ENCODE data around the gene APOF.
A peak's percentile ranks its signal among the peaks of the same experiment; 100 is the strongest.
"Not testable (repeated sequence)": the region's sequence is repeated elsewhere in the genome, so short reads cannot be mapped to it uniquely, and the experiment has no call there.

Gene APOF

GRCh38 chr12:56347255-56347654 is 15.4 kb downstream of the APOF start:
- not testable (repeated sequence) for H3K27ac ChIP-seq (ENCODE audit: low read depth, low read length); H3K4me1 ChIP-seq (ENCODE audit: control insufficient read depth in 5 of 5, insufficient read depth in 5 of 5, low read length in 5 of 5)
- peaks cover 16 to 94% (median 87%) of the 10 kb centered on the region in 5 donors for H3K36me3 ChIP-seq (ENCODE audit: control insufficient read depth in 5 of 5, insufficient read depth in 5 of 5, low read length in 5 of 5)

DNA sequence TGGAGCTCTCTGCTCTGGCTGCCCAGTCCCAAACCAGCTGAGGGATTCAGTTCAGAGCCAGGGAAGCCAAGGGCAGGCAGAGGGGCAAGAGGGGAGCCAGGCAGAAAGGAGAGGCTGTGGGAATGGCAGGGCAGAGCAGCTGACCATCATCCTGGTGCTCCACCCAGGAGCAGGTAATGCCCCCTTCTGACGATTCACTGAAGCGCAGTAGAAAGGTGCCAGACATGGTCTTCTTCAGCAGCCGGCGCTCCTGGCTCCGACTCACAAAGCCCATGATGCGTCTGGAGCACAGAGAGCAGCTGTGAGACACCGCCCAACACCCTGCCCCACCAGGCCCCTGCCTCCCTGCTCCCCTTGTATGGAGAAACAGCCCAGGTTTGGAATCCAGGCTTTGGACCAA is 16.0 kb downstream of the APOF start:
- no peak overlapping the region for H3K27ac ChIP-seq (ENCODE audit: low read depth, low read length)
- H3K36me3 ChIP-seq (ENCODE audit: control insufficient read depth in 5 of 5, insufficient read depth in 5 of 5, low read length in 5 of 5) = peaks cover 16 to 91% (median 84%) of the 10 kb centered on the region in 5 donors
- no peak overlapping the region for H3K9ac ChIP-seq (ENCODE audit: low read length in 5 of 5)
- no peaks in the 10 kb centered on the region for H3K9me3 ChIP-seq (ENCODE audit: control insufficient read depth in 5 of 5, low read length in 5 of 5)
- H3K27me3 ChIP-seq (ENCODE audit: control insufficient read depth in 5 of 5, insufficient read depth in 4 of 5, low read length in 5 of 5) = no peaks in the 10 kb centered on the region
- no peaks in the 10 kb centered on the region for H3K4me1 ChIP-seq (ENCODE audit: control insufficient read depth in 5 of 5, insufficient read depth in 5 of 5, low read length in 5 of 5)
- no peak overlapping the region for H3K4me3 ChIP-seq (ENCODE audit: low read depth in 1 of 5, low read length in 5 of 5)

More at GRCh38 chr12:56347255-56347654, 15.4 kb downstream of the APOF start:
- H3K27me3 ChIP-seq (ENCODE audit: control insufficient read depth in 5 of 5, insufficient read depth in 4 of 5, low read length in 5 of 5); H3K9me3 ChIP-seq (ENCODE audit: control insufficient read depth in 5 of 5, low read length in 5 of 5); H3K4me3 ChIP-seq (ENCODE audit: low read depth in 1 of 5, low read length in 5 of 5); H3K9ac ChIP-seq (ENCODE audit: low read length in 5 of 5): not testable (repeated sequence)

DNA sequence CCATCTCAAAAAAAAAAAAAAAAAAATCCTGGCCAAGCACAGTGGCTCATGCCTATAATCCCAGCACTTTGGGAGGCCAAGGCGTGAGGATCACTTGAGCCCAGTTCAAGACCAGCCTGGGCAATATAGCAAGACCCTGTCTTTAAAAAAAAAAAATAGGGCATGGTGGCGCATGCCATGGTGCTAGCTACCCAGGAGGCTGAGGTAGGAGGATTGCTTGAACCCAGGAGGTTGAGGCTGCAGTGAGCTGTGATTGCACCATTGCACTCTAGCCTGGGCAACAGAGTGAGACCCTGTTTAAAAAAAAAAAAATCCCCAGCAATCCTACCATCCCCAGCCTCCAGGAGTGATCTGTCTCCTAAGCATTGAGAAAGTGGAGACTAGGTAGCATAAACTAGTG is 20.4 kb downstream of the APOF start:
- H3K4me3 ChIP-seq (ENCODE audit: low read depth in 1 of 5, low read length in 5 of 5); H3K9ac ChIP-seq (ENCODE audit: low read length in 5 of 5); H3K27me3 ChIP-seq (ENCODE audit: control insufficient read depth in 5 of 5, insufficient read depth in 4 of 5, low read length in 5 of 5); H3K4me1 ChIP-seq (ENCODE audit: control insufficient read depth in 5 of 5, insufficient read depth in 5 of 5, low read length in 5 of 5); H3K9me3 ChIP-seq (ENCODE audit: control insufficient read depth in 5 of 5, low read length in 5 of 5); H3K27ac ChIP-seq (ENCODE audit: low read depth, low read length): not testable (repeated sequence)
- peaks cover 3 to 54% (median 46%) of the 10 kb centered on the region in 5 donors for H3K36me3 ChIP-seq (ENCODE audit: control insufficient read depth in 5 of 5, insufficient read depth in 5 of 5, low read length in 5 of 5)

- Histone ChIP-seq H3K27ac (ENCODE audit: low read depth, low read length) (no peak overlapping the region), H3K9me3 (ENCODE audit: control insufficient read depth in 5 of 5, low read length in 5 of 5) (no peaks in the 10 kb centered on the region), H3K27me3 (ENCODE audit: control insufficient read depth in 5 of 5, insufficient read depth in 4 of 5, low read length in 5 of 5) (no peaks in the 10 kb centered on the region), H3K4me3 (ENCODE audit: low read depth in 1 of 5, low read length in 5 of 5) (no peak overlapping the region), H3K9ac (ENCODE audit: low read length in 5 of 5) (no peak overlapping the region), H3K4me1 (ENCODE audit: control insufficient read depth in 5 of 5, insufficient read depth in 5 of 5, low read length in 5 of 5) (peaks cover 0 to 7% (median 5%) of the 10 kb centered on the region in 5 donors), H3K36me3 (ENCODE audit: control insufficient read depth in 5 of 5, insufficient read depth in 5 of 5, low read length in 5 of 5) (peaks cover 3 to 47% (median 39%) of the 10 kb centered on the region in 5 donors)
Observed at GRCh38 chr12:56341616-56342015, 21.0 kb downstream of the APOF start.

- H3K4me3 ChIP-seq (ENCODE audit: low read depth in 1 of 5, low read length in 5 of 5) = no peak overlapping the region
- H3K27ac ChIP-seq (ENCODE audit: low read depth, low read length) = no peak overlapping the region
- no peaks in the 10 kb centered on the region for H3K27me3 ChIP-seq (ENCODE audit: control insufficient read depth in 5 of 5, insufficient read depth in 4 of 5, low read length in 5 of 5)
- H3K9me3 ChIP-seq (ENCODE audit: control insufficient read depth in 5 of 5, low read length in 5 of 5) = no peaks in the 10 kb centered on the region
- H3K9ac ChIP-seq (ENCODE audit: low read length in 5 of 5) = no peak overlapping the region
- peaks cover 3 to 25% (median 23%) of the 10 kb centered on the region in 5 donors for H3K36me3 ChIP-seq (ENCODE audit: control insufficient read depth in 5 of 5, insufficient read depth in 5 of 5, low read length in 5 of 5)
- peaks cover 2 to 14% (median 11%) of the 10 kb centered on the region in 5 donors for H3K4me1 ChIP-seq (ENCODE audit: control insufficient read depth in 5 of 5, insufficient read depth in 5 of 5, low read length in 5 of 5)
Observed at GRCh38 chr12:56339158-56339422, 23.6 kb downstream of the APOF start.

DNA sequence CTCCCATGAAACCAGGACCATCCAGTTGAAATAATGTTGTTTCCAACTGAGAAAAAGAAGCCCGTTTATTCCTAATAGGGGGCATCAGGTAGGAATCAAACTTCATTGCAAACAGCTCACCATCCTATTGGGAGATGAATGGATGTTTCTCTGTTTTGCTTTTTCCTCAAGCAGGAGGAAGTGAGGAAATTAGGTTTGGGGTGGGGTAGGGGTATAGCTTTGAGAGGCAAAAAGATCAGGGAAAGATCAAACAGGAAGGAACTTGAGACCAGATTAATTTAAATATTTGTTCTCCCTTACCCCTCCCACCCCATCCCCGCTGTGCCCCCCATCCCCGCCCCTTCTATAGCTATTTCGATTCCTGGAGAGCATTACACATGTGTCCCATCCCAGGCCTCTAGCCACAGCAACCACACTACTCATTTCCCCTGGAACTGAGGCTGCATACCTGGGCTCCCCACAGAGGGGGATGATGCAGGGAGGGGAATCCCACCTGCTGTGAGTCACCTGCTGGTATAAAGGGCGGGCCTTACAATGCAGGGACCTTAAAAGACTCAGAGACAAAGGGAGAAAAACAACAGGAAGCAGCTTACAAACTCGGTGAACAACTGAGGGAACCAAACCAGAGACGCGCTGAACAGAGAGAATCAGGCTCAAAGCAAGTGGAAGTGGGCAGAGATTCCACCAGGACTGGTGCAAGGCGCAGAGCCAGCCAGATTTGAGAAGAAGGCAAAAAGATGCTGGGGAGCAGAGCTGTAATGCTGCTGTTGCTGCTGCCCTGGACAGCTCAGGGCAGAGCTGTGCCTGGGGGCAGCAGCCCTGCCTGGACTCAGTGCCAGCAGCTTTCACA is 24.1 kb downstream of the APOF start, which contains the start of gene IL23A:
Gene IL23A, plus strand, starts transcription at position 577 of the 850 bp plus-strand sequence. Its CDS starts 161 bp downstream, at position 738.
- no peak within 1 kb of the TSS for H3K4me3 ChIP-seq (ENCODE audit: low read depth in 1 of 5, low read length in 5 of 5)

GRCh38 chr12:56337753-56338251 is 24.9 kb downstream of the APOF start:
- H3K27me3 ChIP-seq (ENCODE audit: control insufficient read depth in 5 of 5, insufficient read depth in 4 of 5, low read length in 5 of 5) = no peaks in the 10 kb centered on the region
- H3K27ac ChIP-seq (ENCODE audit: low read depth, low read length) = no peak overlapping the region
- H3K9me3 ChIP-seq (ENCODE audit: control insufficient read depth in 5 of 5, low read length in 5 of 5) = no peaks in the 10 kb centered on the region

More for the DNA sequence above, 24.1 kb downstream of the APOF start, which contains the start of gene IL23A:
- peaks cover 1 to 19% (median 17%) of the 10 kb centered on the region in 5 donors for H3K36me3 ChIP-seq (ENCODE audit: control insufficient read depth in 5 of 5, insufficient read depth in 5 of 5, low read length in 5 of 5)
- H3K4me1 ChIP-seq (ENCODE audit: control insufficient read depth in 5 of 5, insufficient read depth in 5 of 5, low read length in 5 of 5) = peaks cover 2 to 15% (median 12%) of the 10 kb centered on the region in 5 donors
- H3K9me3 ChIP-seq (ENCODE audit: control insufficient read depth in 5 of 5, low read length in 5 of 5) = no peaks in the 10 kb centered on the region
- H3K27me3 ChIP-seq (ENCODE audit: control insufficient read depth in 5 of 5, insufficient read depth in 4 of 5, low read length in 5 of 5) = no peaks in the 10 kb centered on the region
- H3K27ac ChIP-seq (ENCODE audit: low read depth, low read length) = no peak within 1 kb of the TSS
- no peak within 1 kb of the TSS for H3K9ac ChIP-seq (ENCODE audit: low read length in 5 of 5)

GRCh38 chr12:56336361-56337167 is 26.1 kb downstream of the APOF start:
- Histone ChIP-seq H3K27me3 (ENCODE audit: control insufficient read depth in 5 of 5, insufficient read depth in 4 of 5, low read length in 5 of 5) (no peaks in the 10 kb centered on the region), H3K27ac (ENCODE audit: low read depth, low read length) (no peak overlapping the region), H3K9ac (ENCODE audit: low read length in 5 of 5) (no peak overlapping the region), H3K9me3 (ENCODE audit: control insufficient read depth in 5 of 5, low read length in 5 of 5) (no peaks in the 10 kb centered on the region), H3K36me3 (ENCODE audit: control insufficient read depth in 5 of 5, insufficient read depth in 5 of 5, low read length in 5 of 5) (peaks cover 0 to 5% (median 4%) of the 10 kb centered on the region in 5 donors), H3K4me1 (ENCODE audit: control insufficient read depth in 5 of 5, insufficient read depth in 5 of 5, low read length in 5 of 5) (peaks cover 5 to 28% (median 22%) of the 10 kb centered on the region in 5 donors), H3K4me3 (ENCODE audit: low read depth in 1 of 5, low read length in 5 of 5) (no peak overlapping the region)

More at GRCh38 chr12:56337753-56338251, 24.9 kb downstream of the APOF start:
- peaks cover 0 to 12% (median 10%) of the 10 kb centered on the region in 5 donors for H3K36me3 ChIP-seq (ENCODE audit: control insufficient read depth in 5 of 5, insufficient read depth in 5 of 5, low read length in 5 of 5)
- peaks cover 5 to 23% (median 19%) of the 10 kb centered on the region in 5 donors for H3K4me1 ChIP-seq (ENCODE audit: control insufficient read depth in 5 of 5, insufficient read depth in 5 of 5, low read length in 5 of 5)
- H3K4me3 ChIP-seq (ENCODE audit: low read depth in 1 of 5, low read length in 5 of 5) = no peak overlapping the region
- H3K9ac ChIP-seq (ENCODE audit: low read length in 5 of 5) = no peak overlapping the region

- not testable (repeated sequence) for H3K4me3 ChIP-seq (ENCODE audit: low read depth in 1 of 5, low read length in 5 of 5); H3K36me3 ChIP-seq (ENCODE audit: control insufficient read depth in 5 of 5, insufficient read depth in 5 of 5, low read length in 5 of 5); H3K27ac ChIP-seq (ENCODE audit: low read depth, low read length); H3K9ac ChIP-seq (ENCODE audit: low read length in 5 of 5); H3K9me3 ChIP-seq (ENCODE audit: control insufficient read depth in 5 of 5, low read length in 5 of 5); H3K27me3 ChIP-seq (ENCODE audit: control insufficient read depth in 5 of 5, insufficient read depth in 4 of 5, low read length in 5 of 5)
- H3K4me1 ChIP-seq (ENCODE audit: control insufficient read depth in 5 of 5, insufficient read depth in 5 of 5, low read length in 5 of 5) = peaks cover 5 to 28% (median 22%) of the 10 kb centered on the region in 5 donors
Observed at GRCh38 chr12:56335527-56335926, 27.1 kb downstream of the APOF start.

- H3K4me3 ChIP-seq (ENCODE audit: low read depth in 1 of 5, low read length in 5 of 5) = peak overlapping the region; percentile 78 to 92 (median 83)
- peak overlapping the region; percentile 99 for H3K27ac ChIP-seq (ENCODE audit: low read depth, low read length)
- peak overlapping the region; percentile 87 to 99 (median 92) for H3K9ac ChIP-seq (ENCODE audit: low read length in 5 of 5)
- H3K4me1 ChIP-seq (ENCODE audit: control insufficient read depth in 5 of 5, insufficient read depth in 5 of 5, low read length in 5 of 5) = peaks cover 5 to 28% (median 22%) of the 10 kb centered on the region in 5 donors
- no peaks in the 10 kb centered on the region for H3K27me3 ChIP-seq (ENCODE audit: control insufficient read depth in 5 of 5, insufficient read depth in 4 of 5, low read length in 5 of 5)
- no peaks in the 10 kb centered on the region for H3K9me3 ChIP-seq (ENCODE audit: control insufficient read depth in 5 of 5, low read length in 5 of 5)
- H3K36me3 ChIP-seq (ENCODE audit: control insufficient read depth in 5 of 5, insufficient read depth in 5 of 5, low read length in 5 of 5) = no peaks in the 10 kb centered on the region
Observed at GRCh38 chr12:56334490-56334793, 28.2 kb downstream of the APOF start.
